ENCODE results near the gene SLC38A3.
A peak's percentile ranks its signal among the peaks of the same experiment; 100 is the strongest.
"Not testable (repeated sequence)": the region's sequence is repeated elsewhere in the genome, so short reads cannot be mapped to it uniquely, and the experiment has no call there.

SLC38A3 gene

GRCh38 chr3:50235716-50236483, 30.8 kb downstream of the SLC38A3 start, which contains the start of gene GNAI2:
TSS of gene GNAI2 (plus strand) at chr3:50236204. CDS start at chr3:50236336, 132 bp downstream.
- peak; percentile 99 for DNase-seq

DNA sequence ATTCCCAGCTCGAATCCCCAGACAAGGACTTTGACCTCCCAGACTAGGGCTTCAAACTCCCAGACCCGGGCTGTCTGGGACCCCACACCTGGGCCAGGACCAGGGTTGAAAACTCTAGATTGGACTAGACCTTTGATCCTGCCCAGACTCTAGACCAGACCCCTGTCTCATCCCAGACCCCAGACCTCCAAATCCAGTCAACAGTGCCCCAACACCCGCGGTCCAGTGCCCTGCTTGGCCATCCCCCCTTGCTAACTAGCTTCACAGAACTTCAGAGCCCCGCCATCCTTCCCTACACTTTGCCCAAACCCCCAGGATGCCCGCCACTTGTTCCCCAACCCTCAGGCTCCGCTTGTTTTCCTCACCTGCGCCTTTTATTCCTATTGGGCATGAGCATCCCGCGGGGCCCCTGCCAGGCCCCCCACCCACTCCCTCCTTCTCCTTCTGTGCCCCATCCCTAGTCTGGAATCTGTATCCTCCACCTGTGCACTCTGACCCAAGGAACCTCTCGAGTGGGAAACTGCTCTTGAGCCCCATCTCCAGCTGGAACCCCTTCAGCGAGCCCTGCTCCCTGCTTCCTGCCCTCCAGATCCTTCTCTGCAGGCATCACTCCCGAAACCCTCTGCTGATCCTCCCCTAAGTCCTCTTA, 31.5 kb downstream of the SLC38A3 start:
- DNase-seq, result no peak

GRCh38 chr3:50237133-50237651, 32.1 kb downstream of the SLC38A3 start:
- DNase-seq, result peak; percentile 50

DNA sequence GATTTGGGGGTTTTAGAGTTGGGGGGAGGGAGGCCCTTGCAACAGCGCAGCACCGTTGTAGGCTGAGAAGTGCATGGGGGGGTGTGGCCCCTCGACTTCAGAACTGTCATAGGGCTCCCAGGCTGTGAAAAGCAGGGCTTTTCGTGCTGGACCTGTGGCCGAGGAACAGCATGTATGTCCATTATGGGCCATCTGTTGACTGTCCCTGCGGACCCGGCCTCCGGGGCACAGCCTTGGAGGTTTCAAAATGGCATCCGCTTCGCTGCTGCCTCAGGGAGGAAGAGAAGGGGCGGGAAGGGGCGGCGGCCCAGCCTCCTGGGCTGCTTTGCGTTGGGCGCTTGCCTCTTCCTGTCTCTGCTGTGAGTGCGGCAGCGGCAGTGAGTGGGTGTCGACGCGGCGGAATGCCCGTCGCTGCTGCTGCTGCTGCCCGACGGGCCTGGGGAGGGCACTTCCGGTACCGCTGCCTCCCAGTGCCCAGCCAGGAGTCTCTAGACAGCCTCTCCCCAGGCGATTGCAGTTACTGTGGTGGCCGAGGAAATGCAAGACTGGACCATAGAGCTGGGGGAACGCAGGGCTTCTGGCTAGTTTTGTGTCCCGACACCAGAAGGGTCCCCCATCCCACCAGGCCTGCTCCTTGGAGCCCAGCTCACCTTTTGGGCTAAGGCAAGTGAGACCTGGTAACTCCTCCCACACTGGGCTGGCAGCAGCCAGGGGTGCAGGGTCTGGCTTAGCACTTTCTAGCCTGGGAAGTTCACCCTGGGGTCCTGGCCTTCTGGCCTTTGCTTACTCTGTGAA, 32.9 kb downstream of the SLC38A3 start:
- peak; percentile 94 for DNase-seq

DNA sequence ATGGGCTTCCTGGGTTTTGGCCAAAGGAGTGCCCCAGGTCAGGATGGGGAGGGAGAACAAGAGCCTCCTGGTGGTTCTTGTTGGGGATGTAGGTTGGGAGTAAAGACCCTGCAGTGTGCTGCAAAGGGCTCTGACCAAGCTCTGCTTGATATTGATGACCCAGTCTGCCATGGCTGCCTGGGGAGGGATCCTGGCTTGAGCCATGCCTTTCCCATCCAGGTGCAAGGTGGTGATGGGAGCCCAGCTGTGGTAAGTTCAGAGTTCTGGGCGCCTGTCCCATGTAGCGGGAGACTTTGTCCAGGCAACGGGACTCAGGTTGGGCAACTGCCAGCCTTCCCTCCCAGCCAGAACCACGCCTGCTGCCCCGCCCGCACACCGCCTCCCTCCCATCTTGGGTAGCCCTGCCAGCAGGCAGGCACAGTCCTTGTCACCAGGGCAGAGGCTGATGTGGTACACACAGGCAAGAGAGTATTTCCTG, 33.5 kb downstream of the SLC38A3 start:
- DNase-seq, result peak; percentile 36

- no peak for DNase-seq
These were observed 34.6 kb downstream of the SLC38A3 start for GRCh38 chr3:50239649-50240048.

GRCh38 chr3:50241163-50241562, 36.1 kb downstream of the SLC38A3 start:
- DNase-seq, result no peak

DNA sequence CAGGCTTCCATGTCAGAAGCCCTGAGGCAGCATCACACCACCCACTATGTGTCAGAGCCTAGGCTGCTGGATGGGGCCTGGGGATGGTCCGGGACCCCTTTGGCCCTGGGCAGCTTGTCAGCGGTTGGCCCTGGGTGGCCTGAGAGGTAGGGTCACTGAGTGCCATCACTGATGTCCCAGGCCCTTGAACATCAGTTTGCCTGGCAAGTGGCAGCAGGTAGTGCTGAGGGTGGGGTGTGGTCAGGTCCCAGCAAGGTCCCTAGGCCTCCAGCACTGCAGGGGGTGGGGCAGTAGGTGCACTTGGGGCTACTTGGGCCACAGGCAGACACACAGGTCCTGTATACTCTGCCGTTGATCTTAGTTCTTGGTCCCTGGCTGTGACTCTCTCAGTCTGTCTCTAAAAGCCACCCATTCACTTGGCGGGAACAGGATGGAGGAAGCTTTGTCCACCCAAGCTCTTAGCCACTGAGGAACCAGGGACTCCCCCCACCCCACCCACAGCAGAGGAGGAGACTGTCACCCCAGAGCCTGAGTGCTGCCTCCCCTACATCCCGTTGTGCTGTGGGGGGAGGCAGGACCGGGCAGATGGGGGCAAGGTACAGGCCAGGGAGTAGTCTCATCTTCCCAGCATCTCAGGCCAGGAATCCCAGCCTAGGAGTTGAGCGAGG, 36.8 kb downstream of the SLC38A3 start:
- DNase-seq, result no peak

- DNase-seq, result peak; percentile 42
These were observed 37.3 kb downstream of the SLC38A3 start for GRCh38 chr3:50242381-50242770.

GRCh38 chr3:50242851-50243542, 37.9 kb downstream of the SLC38A3 start:
- peak; percentile 65 for DNase-seq

DNA sequence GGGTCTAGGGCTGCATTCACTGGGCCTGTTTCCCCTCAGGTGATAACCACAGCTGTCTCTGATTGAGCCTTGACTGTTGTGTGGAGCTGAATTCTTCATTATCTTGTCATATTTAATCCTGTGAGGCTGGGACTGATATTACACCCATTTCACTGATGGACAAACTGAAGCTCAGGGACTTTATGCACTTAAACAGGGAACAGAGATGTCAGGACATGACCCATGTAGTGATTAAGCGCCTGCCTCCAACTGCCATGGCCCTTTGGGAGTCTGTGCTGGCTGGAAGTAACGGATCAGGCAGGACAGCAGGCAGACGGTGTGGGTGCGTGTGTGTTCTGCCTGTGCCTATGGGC, 38.4 kb downstream of the SLC38A3 start:
- DNase-seq, result no peak

DNA sequence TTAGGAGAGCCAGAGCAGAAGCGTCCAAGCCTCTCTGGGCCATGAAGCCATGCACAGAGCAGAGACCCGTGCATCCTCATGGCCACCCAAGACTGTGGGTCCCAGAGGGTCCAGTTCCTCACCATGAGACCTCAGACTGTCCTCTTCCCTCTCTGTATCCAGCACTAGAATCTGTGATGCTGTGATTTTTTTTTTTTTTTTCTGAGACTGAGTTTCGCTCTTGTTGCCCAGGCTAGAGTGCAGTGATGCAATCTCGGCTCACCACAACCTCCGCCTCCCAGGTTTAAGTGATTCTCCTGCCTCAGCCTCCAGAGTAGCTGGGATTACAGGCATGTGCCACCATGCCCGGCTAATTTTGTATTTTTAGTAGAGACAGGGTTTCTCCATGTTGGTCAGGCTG, 39.7 kb downstream of the SLC38A3 start:
- DNase-seq, result not testable (repeated sequence)

- DNase-seq, result no peak
These were observed 40.2 kb downstream of the SLC38A3 start for GRCh38 chr3:50245251-50245745.

GRCh38 chr3:50245831-50246516, 40.9 kb downstream of the SLC38A3 start:
- DNase-seq, result peak; percentile 98

- DNase-seq, result peak; percentile 92
These were observed 41.5 kb downstream of the SLC38A3 start for GRCh38 chr3:50246517-50246954.

- DNase-seq, result no peak
These were observed 43.3 kb downstream of the SLC38A3 start for GRCh38 chr3:50248387-50248786.

GRCh38 chr3:50249457-50249856, 44.4 kb downstream of the SLC38A3 start:
- DNase-seq, result no peak

DNA sequence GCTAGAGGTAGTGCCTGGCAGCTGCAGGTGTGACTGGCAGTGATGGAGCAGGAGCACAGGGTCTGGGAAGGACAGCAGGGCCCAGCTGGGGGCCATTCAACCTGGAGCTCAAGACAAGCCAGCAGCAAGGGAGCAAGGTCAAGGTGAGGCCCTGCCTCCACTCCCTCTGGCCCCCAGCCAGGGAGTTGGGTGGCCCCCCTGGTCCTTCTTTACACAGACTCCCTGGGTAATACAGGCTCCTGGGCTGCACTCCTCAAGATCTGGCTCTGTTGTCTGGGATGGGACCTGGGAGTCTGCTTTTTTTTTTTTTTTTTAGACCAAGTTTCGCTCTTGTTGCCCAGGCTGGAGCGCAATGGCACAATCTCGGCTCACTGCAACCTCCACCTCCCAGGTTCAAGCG, 45.4 kb downstream of the SLC38A3 start:
- no peak for DNase-seq

DNA sequence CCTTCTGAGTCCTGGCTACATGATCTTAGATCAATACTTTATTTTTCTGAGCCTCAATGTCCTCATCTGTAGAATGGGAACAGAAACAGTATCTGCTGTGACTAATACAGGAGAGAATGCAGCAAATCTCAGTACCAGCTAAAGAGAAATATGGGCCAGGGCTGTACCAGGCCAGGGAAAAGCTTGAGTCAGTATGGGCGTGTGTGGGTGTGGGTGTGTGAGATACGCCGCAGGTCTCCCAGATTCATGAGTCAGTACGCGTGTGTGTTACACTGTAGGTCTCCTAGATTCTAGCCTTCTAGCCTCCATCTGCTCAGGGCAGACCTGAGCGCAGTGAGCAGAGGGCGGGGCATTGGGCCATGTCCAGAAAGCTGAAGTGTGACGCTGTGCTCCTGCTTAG, 46.1 kb downstream of the SLC38A3 start:
- DNase-seq, result peak; percentile 75

DNA sequence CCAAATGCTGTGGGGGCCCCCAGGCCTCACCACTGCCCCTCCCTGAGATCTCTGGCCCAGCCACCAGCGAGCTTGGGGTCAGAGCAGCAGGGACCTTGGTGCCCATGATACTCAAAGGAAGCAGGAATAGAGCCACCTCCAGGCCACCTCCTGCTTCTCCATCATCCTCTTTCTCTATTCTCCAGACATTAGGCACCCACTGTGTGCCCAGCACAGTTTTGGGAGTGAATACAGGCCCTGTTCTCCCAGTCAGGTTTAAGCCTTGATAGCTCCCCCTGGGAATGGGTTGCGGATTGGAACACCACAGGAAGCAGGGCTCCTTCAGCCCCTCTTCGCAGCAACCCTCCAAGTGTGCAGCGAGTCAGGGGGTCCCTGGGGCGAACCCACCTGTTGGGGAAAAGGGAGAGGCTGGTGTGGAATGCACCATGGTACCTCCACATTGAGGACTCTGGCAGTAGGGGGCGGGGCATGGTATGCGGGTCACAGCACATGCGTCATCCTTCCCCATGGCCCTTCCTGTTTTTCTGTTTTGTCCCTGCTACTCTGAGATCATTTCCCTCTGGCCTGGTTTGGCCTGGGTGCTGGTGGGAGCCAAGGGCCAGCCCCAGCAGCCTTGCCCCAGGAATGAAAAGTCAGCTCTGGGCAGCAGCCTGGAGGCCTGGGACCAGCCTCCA, 49.6 kb downstream of the SLC38A3 start:
- no peak for DNase-seq

DNA sequence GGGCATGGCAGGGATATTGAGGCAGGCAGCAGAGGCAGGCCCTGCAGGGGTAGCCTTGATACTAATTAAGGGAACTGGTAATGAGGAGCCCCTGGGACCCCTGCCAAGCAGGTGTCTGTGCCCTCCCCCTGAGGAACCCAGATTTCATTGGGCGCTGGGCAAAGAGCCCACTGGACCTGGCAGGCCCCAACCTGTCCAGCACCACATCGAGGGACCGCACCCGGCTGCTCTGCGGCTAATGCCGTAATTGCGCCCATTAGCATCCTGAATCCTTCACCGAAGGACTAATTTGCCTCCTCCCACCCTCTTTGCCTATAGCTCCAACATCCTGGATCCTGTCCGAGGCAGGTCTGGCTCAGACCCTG, 50.2 kb downstream of the SLC38A3 start:
- DNase-seq, result no peak
